Loucy (cell line): ENCODE measurements around the gene CSF1.

Experiments used
- EZH2phosphoT487 ChIP-seq: fragments of 200-600 bp; IDR thresholded peaks from 2 replicates; pipeline ENCODE4 v1.6.1; 2018; ENCODE audit warnings: antibody characterized with exemption, mild to moderate bottlenecking, moderate library complexity, borderline replicate concordance
- TF ChIP-seq, protein P1 (sequence below): fragments of 200-600 bp; sonication (generic); conservative IDR thresholded peaks from 2 replicates; pipeline ENCODE4 v1.5.1; 2014; ENCODE audit warnings: mild to moderate bottlenecking, antibody characterized with exemption, low read length

DNA sequence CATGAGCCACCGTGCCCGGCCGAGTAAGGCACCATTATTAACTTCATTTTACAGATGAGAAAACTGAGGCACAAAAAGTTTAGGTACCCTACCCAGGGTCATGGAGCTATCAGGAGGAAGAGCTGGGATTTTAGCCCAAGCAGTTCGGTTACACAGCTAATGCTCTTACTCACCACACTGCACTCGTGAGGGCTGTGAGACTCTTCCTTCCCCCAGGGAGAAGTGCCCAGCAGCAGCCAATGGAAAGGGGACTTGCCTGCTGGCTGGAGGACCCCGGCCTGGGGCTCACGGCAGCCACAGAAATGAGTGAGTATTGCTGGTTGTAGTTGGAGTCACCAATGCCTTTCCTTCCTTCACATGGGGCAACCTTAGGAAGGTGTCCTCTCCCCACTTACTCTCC lies 5.2 kb upstream of the CSF1 start:
- TF ChIP-seq, protein P1, sequence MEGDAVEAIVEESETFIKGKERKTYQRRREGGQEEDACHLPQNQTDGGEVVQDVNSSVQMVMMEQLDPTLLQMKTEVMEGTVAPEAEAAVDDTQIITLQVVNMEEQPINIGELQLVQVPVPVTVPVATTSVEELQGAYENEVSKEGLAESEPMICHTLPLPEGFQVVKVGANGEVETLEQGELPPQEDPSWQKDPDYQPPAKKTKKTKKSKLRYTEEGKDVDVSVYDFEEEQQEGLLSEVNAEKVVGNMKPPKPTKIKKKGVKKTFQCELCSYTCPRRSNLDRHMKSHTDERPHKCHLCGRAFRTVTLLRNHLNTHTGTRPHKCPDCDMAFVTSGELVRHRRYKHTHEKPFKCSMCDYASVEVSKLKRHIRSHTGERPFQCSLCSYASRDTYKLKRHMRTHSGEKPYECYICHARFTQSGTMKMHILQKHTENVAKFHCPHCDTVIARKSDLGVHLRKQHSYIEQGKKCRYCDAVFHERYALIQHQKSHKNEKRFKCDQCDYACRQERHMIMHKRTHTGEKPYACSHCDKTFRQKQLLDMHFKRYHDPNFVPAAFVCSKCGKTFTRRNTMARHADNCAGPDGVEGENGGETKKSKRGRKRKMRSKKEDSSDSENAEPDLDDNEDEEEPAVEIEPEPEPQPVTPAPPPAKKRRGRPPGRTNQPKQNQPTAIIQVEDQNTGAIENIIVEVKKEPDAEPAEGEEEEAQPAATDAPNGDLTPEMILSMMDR = no peak
- no peak for TF ChIP-seq EZH2phosphoT487
